IPS-18c (cell line): ENCODE results near the gene RFX6.

Source experiments
- H3K4me3 ChIP-seq: 2 replicates; pipeline ENCODE4 v1.7.0; 2013; ENCODE audit warnings: low read depth, mild to moderate bottlenecking, low read length, moderate library complexity; ENCODE audit not compliant: insufficient read depth
- H3K9me3 ChIP-seq: one replicate; pipeline ENCODE4 v1.6.1; 2013; ENCODE audit warnings: mild to moderate bottlenecking, low read length, moderate library complexity; ENCODE audit not compliant: control insufficient read depth, insufficient read depth

RFX6 gene

DNA sequence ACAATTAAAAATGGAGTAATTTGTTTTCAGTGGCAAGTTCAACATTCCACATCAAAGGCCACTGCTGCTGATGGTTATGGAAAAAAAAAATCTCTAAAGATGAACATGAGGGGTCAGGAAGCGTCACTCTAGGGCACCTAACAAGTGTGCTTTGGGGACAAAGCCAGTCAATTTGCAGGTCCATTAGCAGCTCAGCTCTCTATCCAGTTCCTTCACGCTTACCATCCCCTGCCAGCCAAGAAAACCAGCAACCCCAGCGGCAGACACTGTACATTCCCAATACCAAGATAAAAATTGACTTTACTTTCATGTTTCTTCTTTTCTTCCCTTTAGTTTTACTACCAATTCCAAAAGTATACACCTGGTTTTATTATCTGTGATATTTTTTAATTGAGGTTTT, 10.1 kb downstream of the RFX6 start:
- Histone ChIP-seq H3K9me3 (no peaks in the 10 kb centered on the region), H3K4me3 (no peak overlapping the region)

DNA sequence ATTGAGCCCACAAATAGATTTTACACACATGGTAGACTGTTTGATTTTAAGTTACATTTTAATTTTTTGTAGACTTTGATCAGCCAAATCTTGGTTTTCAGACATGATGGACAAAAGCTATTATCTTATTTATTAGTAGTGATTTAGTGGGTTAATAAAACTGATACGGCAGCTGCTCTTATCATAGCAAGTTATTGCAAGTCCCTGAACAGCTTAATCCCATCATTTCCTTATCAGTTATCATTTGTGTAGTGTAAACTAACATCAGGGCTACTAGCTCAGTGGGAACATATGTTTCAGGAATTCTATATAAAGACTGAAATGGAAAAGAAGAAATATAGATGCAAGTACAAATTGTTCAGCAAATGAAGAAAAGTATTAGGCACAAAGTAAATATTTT, 10.9 kb downstream of the RFX6 start:
- no peak overlapping the region for H3K4me3 ChIP-seq
- no peaks in the 10 kb centered on the region for H3K9me3 ChIP-seq

DNA sequence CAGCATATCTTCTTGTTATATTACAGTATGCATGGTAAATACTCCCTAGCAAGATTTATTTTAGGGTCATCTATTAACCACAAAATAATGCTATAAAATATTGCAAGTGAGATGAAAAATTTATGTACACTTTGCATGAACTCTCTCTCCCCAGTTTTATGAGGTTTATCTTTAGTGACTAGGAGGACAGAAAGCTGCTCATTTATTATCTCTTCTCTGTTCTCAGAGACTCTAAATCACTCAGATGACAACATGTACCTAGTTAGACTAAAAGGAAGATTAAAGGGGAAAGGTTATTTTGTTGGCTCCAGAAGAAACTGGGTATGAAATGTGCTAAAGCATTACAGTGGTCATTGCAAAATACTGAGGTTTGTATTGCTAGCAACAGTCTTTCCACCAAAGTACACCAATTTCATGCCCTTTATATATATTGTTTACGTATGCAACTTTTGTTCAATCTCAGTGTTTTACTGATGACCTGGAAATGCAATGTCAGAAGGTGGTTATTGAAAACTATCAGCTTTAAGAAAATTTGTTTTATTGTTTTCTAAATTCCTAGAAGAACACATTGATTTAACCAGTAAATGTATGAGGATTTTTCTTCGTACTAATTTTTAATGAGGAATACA, 11.8 kb downstream of the RFX6 start:
- Histone ChIP-seq H3K4me3 (no peak overlapping the region), H3K9me3 (no peaks in the 10 kb centered on the region)

DNA sequence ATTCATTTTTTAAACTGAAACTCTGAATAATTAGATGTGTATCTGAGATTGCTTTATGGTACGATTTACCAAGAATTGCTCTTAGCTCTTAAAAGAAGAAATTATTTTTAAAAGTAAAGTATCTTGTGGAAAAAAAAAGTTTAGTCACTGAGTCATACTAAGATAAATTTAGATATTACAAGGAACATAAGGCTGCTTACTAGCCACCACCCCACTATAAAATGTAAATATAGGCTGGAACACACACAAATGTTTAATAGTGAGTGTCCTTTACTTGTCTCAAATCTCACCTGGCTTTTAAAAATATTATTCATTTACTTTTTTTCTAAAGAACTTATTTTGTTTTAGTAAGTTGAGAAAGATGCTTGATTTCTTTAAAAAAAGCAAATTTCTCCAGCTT, 17.6 kb downstream of the RFX6 start:
- no peaks in the 10 kb centered on the region for H3K9me3 ChIP-seq
- H3K4me3 ChIP-seq: no peak overlapping the region

DNA sequence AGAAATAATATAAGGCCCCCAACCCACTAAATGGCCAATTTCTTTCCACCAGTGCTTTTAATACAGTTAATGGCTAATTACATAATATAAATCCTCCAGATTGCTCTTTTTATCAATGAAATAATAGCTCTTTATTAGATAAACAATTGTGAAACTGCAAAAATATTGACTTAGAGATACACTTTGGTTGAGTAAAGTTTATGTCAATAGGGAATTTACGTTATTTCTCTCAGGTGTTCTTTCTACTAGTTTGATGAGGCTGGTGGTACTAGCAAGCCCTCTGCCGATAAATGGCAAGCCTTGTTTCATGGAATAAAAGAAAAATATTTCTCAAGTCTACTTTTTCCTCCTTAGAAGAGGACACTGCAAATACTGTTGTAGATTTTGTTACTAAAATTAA, 18.9 kb downstream of the RFX6 start:
- Histone ChIP-seq H3K4me3 (no peak overlapping the region), H3K9me3 (no peaks in the 10 kb centered on the region)

DNA sequence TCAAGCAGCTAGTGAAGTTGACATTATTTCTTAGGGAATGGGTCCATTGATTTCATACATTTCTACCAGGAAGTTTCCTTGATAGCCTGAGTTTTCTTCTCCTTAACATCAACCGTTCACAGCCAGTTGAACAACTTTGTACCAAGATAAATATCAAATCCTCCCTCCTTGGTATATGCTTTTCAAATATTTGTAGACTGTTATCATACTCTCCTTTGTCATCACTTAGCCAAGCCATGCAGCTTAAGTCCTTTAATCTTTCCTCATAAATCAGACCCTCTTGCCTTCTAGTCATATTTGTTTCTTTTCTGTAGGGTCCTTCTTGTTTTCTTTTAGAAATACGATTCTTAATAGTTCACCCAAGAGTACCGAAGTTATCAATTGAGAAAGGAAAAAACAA, 25.6 kb downstream of the RFX6 start:
- no peak overlapping the region for H3K4me3 ChIP-seq

DNA sequence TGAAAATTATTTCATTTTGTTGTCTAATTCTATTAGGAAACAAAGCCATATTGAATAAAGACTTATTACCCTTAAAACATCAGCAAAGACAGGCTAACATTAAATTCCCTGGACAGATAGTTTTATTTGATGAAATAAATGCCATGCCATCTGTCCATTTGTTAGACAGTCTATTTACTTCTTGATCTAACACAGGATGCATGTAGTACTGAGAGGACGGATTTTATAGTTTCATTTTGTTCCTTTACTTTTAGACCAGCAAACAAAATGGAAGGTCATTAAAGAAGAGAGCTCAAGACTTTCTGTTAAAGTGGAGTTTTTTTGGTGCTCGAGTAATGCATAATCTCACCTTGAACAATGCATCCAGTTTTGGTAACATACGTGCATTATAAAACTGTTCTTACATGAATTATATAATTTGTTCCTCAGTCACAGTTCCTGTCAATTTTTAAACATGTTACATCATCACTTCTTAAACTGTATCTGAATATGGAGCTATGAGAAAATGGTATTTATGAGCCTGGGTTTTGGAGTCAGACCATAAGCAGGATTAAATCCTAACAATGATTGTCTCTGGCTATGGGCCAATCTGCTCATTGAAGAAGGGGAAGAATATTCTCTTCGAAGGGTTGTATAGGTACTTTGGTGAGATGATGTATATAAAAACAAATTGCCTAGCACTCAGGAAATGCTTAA, 46.0 kb downstream of the RFX6 start:
- no peak overlapping the region for H3K4me3 ChIP-seq
- no peaks in the 10 kb centered on the region for H3K9me3 ChIP-seq

More for the DNA sequence above, 25.6 kb downstream of the RFX6 start:
- no peaks in the 10 kb centered on the region for H3K9me3 ChIP-seq

DNA sequence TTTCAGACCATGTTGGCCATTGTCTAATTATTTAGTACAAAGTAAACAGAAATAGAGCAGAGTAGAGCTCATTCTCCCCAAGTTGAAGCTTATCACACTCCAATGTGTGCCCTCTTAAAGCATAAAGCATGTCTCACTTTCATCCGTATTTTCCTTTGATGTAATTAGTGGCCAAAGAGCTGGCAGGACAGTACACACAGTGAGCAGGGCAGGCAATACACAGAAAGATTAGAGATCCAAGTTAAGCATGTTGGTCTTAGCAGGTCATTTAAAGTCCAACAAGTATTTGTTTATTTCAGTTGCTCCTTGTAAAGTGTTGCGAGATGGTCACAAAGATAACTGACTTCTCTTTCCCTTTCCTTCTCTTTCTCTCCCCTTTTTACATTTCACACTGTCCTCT, 47.2 kb downstream of the RFX6 start:
- no peaks in the 10 kb centered on the region for H3K9me3 ChIP-seq
- H3K4me3 ChIP-seq: no peak overlapping the region

DNA sequence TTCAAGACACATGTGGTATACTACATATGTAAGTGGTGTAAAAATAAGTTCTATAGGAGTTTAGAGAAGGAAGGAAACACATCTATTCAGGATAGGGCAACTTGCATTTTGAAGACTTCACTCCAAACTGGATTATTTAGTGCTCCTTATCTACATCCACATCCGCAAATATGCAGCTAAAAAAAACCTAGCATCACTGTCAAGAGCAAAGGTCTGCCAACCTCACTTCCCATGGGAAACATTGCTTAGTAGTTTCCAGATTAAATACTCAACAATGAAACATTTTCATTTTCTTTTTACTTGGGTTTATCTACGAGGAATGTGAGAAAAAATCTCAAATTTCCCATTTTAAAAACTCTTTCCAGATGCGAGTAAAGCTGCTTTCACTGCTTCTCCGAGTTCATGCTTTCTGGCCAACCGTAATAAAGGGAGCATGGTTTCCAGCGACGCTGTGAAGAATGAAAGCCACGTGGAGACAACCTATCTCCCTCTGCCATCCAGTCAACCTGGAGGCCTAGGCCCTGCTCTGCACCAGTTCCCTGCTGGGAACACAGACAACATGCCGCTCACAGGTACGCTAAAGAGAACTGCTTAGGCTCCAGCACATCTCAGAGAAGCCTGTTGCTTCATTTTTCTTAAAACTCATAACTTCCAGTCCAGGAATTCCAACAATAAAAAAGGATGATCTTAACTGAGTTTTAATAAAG, 48.2 kb downstream of the RFX6 start:
- H3K4me3 ChIP-seq: no peak overlapping the region
- no peaks in the 10 kb centered on the region for H3K9me3 ChIP-seq

DNA sequence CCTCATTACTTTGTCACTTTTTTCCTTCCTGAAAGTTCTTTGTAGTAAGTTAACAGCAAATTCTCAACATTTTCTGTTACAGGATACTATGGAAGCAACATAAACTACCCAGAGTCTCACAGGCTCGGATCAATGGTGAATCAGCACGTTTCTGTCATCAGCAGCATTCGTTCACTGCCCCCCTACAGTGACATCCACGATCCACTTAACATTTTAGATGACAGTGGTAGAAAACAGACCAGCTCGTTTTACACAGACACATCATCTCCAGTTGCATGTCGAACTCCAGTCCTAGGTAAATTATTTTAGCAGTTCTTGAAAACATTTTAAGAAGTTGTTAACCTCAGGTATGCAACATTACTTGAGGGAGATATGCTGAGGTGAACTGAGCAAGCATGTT, 51.6 kb downstream of the RFX6 start:
- Histone ChIP-seq H3K9me3 (no peaks in the 10 kb centered on the region), H3K4me3 (no peak overlapping the region)

DNA sequence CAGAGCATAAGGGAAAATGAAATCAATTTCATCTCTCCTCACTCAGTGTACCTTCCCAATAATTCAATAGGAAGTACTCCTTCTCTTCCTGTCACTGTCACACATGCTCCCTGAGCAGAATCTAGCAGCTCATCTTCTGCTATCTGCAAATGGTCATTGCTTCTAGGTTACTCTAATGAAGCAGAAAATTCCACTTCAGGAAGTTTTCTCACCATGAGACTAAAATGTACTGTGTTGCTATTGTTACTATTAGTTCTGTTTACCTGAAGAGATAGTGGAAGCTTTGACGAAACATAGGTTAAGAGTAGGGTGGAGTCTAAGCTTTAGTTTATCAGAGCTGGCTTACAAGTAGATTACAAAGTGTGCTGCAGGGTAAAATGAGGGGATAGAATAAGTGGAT, 52.8 kb downstream of the RFX6 start:
- Histone ChIP-seq H3K9me3 (no peaks in the 10 kb centered on the region), H3K4me3 (no peak overlapping the region)

DNA sequence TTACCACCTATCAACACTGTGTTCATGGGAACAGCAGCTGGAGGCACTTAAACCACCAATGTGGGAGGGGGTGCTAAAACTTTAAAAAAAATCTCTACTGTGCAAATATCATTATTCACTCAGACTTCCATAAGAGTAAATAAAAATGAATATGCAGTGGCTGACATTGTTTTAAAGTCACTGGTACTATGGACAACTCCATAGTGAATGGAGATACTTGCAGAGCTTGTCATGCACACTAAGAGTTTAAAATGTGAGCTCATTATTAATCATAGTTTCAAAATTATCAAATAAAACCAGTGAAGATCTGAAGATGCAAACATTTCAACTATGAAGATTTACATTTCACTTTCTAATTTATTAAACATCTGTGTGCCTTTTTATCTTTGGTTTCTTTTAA, 54.4 kb downstream of the RFX6 start:
- no peaks in the 10 kb centered on the region for H3K9me3 ChIP-seq
- H3K4me3 ChIP-seq: no peak overlapping the region

DNA sequence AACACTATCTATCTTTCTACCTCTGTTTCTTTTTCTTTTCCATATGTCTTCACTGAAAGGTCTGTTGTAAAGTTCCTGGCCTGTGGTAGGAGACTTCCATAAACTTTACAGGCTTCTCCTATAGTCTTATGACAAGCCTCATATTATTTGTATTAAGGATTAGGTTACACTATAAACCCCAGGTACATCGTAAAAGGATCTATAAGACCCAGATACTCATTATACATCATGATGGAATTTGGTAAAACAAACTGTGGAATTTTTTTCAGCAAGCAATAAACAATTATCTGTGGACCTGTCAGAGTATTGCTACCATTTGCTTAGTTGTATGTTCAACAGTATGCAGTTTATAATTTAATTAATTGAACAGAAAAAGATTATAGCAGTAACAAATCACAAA, 55.5 kb downstream of the RFX6 start:
- Histone ChIP-seq H3K9me3 (no peaks in the 10 kb centered on the region), H3K4me3 (no peak overlapping the region)

DNA sequence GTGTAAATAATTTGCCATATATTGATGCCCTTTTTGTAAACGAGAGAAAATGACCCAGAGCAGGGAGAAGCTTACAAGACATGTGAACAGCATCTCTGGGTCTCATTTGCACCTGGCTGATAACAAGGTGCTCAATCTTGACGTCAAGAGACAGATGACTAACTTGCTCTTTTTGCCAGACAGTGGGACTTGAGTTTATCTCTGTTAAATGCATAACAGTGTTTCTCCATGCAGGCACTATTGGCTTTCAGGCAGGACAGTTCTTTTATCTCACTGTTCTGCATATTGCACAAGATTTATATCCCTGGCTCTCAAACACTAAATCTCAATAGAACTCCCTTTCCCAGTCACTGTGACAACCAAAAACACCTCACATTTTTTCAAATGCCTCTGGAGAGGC, 56.4 kb downstream of the RFX6 start:
- no peaks in the 10 kb centered on the region for H3K9me3 ChIP-seq
- H3K4me3 ChIP-seq: no peak overlapping the region

DNA sequence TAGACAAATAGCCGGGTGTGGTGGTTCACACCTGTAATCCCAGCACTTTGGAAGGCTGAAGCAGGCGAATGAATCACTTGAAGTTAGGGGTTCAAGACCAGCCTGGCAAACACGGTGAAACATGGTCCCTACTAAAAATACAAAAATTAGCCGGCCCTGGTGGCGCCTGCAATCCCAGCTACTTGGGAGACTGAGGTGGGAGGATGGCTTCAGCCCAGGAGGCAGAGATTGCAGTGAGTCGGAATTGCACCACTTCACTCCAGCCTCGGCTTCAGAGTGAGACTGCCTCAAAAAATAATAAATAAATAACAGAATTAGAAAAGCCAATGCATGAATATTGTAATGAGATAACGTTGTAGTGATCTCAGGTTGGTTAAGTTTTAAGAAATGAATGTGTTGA, 61.3 kb downstream of the RFX6 start:
- Histone ChIP-seq H3K9me3 (no peaks in the 10 kb centered on the region), H3K4me3 (no peak overlapping the region)

DNA sequence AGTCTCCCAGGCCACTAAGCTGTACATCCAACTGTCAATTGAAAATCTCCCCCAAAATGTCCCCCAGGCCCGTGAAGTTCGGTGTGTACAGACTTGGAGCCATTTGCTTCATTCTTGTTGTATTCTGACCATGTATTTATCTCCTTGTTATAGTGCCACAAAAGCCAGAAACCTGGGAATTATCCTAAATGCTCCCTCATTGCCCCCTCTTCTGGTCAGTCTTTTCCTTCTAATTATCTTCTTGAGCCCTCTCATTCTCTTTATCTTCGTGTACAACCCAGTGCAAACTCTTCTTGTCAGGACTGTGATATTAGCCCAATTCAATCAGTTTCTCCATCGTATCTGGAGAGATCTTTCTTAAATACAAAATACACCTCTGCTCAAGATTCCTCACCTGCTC, 64.7 kb downstream of the RFX6 start:
- H3K4me3 ChIP-seq: no peak overlapping the region
- H3K9me3 ChIP-seq: no peaks in the 10 kb centered on the region

DNA sequence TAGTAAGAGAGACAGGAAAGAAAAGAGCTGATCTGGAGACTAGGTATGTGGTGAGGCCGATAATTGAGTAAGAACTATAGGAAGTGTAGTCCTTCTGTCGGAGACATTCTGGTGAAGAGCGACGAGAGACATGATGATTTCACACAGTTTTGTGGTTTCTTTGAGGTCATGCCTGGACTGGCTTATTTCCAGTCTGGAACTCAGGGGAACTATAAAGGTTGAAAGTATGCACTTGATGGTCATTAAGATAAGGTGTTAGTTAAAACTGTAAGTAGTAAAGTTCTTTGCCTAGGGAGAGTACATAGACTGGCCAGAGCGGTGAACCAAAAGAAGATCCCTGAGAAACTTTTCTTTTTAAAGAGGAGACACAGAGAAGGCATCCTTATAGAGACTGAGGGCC, 68.8 kb downstream of the RFX6 start:
- H3K9me3 ChIP-seq: no peaks in the 10 kb centered on the region
- H3K4me3 ChIP-seq: no peak overlapping the region

DNA sequence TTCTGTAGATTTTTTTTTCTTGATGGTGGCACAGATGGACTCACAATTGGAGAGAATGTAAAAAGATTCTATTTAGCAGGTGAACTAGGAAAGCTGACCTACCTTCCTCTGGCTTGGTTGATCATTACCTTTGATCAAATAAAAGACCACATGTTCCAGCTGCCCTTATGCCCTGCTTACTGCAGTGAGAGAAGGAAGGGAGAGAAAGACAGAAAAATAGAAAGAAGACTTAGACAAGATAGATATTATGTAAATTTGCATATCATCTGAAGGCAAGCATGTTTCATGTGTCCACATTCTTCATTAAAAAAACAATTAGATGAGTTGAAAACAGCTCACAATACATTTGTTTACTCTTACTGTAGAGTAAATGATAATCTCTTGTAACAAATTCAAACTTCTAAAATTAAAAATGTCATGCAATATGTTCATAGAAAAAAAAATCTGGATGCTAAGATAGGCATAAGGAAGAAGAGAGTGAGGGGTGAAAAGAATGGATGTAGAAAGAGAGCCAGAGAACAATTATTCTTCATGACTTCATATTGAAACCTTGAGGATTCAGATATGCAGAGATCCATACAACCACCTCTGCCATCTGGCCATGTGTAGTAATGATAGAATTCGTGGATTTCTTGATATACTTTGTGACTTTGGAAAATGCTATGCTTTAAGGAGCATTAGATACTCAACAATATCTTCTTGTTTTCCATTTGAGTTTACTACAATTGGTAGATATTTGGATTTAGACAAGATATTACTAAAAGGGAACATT, 71.7 kb downstream of the RFX6 start:
- no peaks in the 10 kb centered on the region for H3K9me3 ChIP-seq
- H3K4me3 ChIP-seq: no peak overlapping the region
